Skeletal muscle cell (primary cell): ENCODE measurements around the gene WDR1.

ENCODE experiments used
- DNase-seq: peaks from one replicate; pipeline ENCODE4 v3.0.0-alpha.2; 2010; ENCODE audit warnings: low read depth
- H3K4me3 ChIP-seq: 2 replicates; pipeline ENCODE4 v1.5.1; 2011; ENCODE audit warnings: low read depth, mild to moderate bottlenecking, control low read depth, low read length, moderate library complexity

Gene WDR1

GRCh38 chr4:10115797-10116568 is 616 bp downstream of the WDR1 start:
- DNase-seq = no peak
- peak overlapping the region; percentile 73 for H3K4me3 ChIP-seq

GRCh38 chr4:10115271-10115796 is 1.3 kb downstream of the WDR1 start:
- no peak for DNase-seq
- peak overlapping the region; percentile 73 for H3K4me3 ChIP-seq

- H3K4me3 ChIP-seq = peak overlapping the region; percentile 73
- no peak for DNase-seq
Observed at GRCh38 chr4:10114607-10115006, 2.0 kb downstream of the WDR1 start.

- no peak overlapping the region for H3K4me3 ChIP-seq
- DNase-seq = no peak
Observed at GRCh38 chr4:10114147-10114546, 2.5 kb downstream of the WDR1 start.

GRCh38 chr4:10113362-10114047 is 3.1 kb downstream of the WDR1 start:
- H3K4me3 ChIP-seq = no peak overlapping the region
- no peak for DNase-seq

GRCh38 chr4:10112658-10113284 is 3.8 kb downstream of the WDR1 start:
- no peak overlapping the region for H3K4me3 ChIP-seq
- DNase-seq = no peak

GRCh38 chr4:10111067-10111801 is 5.4 kb downstream of the WDR1 start:
- no peak overlapping the region for H3K4me3 ChIP-seq
- DNase-seq = no peak

- H3K4me3 ChIP-seq = no peak overlapping the region
- DNase-seq = no peak
Observed at GRCh38 chr4:10109995-10110670, 6.5 kb downstream of the WDR1 start.

- no peak overlapping the region for H3K4me3 ChIP-seq
- DNase-seq = no peak
Observed at GRCh38 chr4:10108818-10109783, 7.5 kb downstream of the WDR1 start.

GRCh38 chr4:10108391-10108790 is 8.2 kb downstream of the WDR1 start:
- no peak for DNase-seq
- no peak overlapping the region for H3K4me3 ChIP-seq

- no peak overlapping the region for H3K4me3 ChIP-seq
- DNase-seq = no peak
Observed at GRCh38 chr4:10107111-10108091, 9.2 kb downstream of the WDR1 start.

- peak; percentile 85 for DNase-seq
- no peak overlapping the region for H3K4me3 ChIP-seq
Observed at GRCh38 chr4:10106421-10107039, 10.1 kb downstream of the WDR1 start.

GRCh38 chr4:10105920-10106319 is 10.7 kb downstream of the WDR1 start:
- no peak for DNase-seq
- H3K4me3 ChIP-seq = no peak overlapping the region

- H3K4me3 ChIP-seq = no peak overlapping the region
Observed at GRCh38 chr4:10105421-10105820, 11.2 kb downstream of the WDR1 start.

GRCh38 chr4:10104991-10105276 is 11.7 kb downstream of the WDR1 start:
- DNase-seq = no peak
- no peak overlapping the region for H3K4me3 ChIP-seq

More at GRCh38 chr4:10105421-10105820, 11.2 kb downstream of the WDR1 start:
- DNase-seq = no peak

GRCh38 chr4:10104211-10104990 is 12.2 kb downstream of the WDR1 start:
- no peak for DNase-seq
- H3K4me3 ChIP-seq = no peak overlapping the region
